Measurements from ENCODE around the gene CELF4. TPM values are rescaled to one million over a fixed set of nuclear protein-coding genes. Genes with fewer than 3 reads are reported as not detected.

The CELF4 gene
- polyA plus RNA-seq, 1 experiment, result not detected

DNA sequence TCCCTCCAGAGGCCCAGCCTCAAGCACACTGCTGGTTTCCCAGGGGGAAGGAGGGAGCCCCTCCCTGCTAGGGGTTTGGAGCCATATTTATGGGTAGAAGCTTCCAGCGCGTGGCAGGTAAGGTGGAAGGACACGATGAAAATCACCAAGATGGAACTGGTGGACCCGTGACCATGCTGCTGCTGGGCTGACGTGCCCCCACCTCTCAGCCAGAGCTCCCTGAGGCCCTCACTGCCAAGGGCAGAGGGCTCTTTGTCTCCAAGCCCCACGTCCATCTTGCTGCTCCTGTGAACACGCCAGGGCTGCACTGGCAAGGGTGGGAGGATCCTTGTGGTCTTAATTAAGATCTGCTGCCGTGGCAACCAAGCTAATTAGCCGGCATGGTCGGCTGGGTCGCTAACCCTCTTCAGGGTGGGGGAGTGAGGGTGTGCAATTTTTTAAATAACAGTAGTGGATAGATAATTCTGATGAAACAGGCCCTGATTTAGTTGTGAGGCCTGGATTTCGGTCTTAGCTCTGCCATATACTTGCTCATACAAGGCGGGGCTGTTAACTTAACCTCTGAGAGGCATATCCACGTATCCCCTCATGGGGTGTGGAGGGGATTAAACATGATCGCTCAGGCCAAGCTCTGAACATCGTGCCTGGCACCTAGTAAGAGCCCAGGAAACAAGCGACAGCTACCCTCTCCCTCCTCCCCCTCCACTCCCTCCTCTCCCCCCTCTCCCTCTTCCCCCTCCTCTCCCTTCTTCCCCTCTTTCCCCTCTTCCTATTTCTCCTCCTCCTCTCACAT, 232.8 kb downstream of the CELF4 start:
- POLR2A ChIA-PET, result no interaction called here
- Histone ChIP-seq H3K4me3 (ENCODE audit: low read depth, low read length) (no peak overlapping the region), H3K36me3 (ENCODE audit: control insufficient read depth, insufficient read depth, low read length) (no peaks in the 10 kb centered on the region), H3K27me3 (ENCODE audit: control insufficient read depth, insufficient read depth, low read length) (peaks cover 1% of the 10 kb centered on the region; the same call in 1 of the 2 replicates)
- CTCF ChIA-PET, result interaction anchor here (1.9 to 4.1 kb wide), 2 partner anchors 10 to 11 kb away, joined by 5 to 24 read pairs; no protein-coding TSS in a partner anchor
- DNase-seq (ENCODE audit: low read depth), result no peak
- TF ChIP-seq, protein P1, sequence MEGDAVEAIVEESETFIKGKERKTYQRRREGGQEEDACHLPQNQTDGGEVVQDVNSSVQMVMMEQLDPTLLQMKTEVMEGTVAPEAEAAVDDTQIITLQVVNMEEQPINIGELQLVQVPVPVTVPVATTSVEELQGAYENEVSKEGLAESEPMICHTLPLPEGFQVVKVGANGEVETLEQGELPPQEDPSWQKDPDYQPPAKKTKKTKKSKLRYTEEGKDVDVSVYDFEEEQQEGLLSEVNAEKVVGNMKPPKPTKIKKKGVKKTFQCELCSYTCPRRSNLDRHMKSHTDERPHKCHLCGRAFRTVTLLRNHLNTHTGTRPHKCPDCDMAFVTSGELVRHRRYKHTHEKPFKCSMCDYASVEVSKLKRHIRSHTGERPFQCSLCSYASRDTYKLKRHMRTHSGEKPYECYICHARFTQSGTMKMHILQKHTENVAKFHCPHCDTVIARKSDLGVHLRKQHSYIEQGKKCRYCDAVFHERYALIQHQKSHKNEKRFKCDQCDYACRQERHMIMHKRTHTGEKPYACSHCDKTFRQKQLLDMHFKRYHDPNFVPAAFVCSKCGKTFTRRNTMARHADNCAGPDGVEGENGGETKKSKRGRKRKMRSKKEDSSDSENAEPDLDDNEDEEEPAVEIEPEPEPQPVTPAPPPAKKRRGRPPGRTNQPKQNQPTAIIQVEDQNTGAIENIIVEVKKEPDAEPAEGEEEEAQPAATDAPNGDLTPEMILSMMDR (IDR thresholded peaks at IDR 0.05; ENCODE audit: insufficient read depth, low read depth, low read length), result no peak

DNA sequence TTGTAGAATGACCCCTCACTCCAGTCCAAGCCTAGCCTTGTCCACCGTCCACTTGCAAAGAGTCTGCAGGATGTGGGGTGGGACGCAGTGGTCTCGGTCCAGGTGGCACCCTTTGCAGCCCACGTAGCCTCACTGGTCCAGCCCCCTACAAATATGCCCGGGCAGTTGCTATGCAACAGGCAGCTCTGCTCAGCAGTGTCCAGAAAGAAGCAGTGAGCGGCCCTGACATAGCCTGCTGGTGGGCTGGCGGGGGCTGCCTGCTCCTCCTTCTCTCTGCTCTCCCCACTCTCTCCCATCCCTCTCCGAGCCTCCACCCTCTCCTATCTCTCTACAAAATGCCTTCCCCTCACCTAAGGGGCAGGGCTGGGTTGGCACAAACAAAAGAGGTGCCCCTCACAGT, 233.4 kb downstream of the CELF4 start:
- POLR2A ChIA-PET, result no interaction called here
- CTCF ChIA-PET, result interaction anchor here (1.9 to 4.1 kb wide), 2 partner anchors 10 kb away, joined by 5 to 24 read pairs; no protein-coding TSS in a partner anchor
- no peak for DNase-seq (ENCODE audit: low read depth)

DNA sequence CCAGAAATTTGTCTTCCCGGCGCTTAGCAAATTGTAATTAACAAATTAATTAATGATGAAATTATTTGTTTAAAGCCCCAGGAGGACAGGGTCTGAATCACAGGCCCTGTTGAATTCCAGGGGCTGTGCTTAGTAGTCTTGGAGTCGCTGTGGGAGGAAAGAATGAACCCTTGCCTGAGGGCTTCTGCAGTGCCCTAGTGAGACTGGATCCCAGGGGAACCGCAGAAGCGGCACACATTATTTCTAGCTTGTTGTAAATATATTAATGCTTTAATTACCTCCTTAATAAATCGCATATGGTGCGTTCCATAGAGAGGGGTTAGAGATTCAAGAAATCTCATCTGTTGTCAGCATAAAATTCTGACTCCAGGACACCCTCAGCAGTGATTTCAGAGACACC, 235.4 kb downstream of the CELF4 start:
- CTCF ChIA-PET, result interaction anchor here (1.6 kb wide), 1 partner anchor 13 kb away, joined by 7 read pairs; no protein-coding TSS in a partner anchor
- H3K4me3 ChIP-seq (ENCODE audit: low read depth, low read length), result no peak overlapping the region
- TF ChIP-seq, protein P1 (IDR thresholded peaks at IDR 0.05; ENCODE audit: insufficient read depth, low read depth, low read length), result no peak
- H3K36me3 ChIP-seq (ENCODE audit: control insufficient read depth, insufficient read depth, low read length), result no peaks in the 10 kb centered on the region
- DNase-seq (ENCODE audit: low read depth), result no peak
- POLR2A ChIA-PET, result no interaction called here
- H3K27me3 ChIP-seq (ENCODE audit: control insufficient read depth, insufficient read depth, low read length), result peaks cover 3% of the 10 kb centered on the region

More for the DNA sequence above, 233.4 kb downstream of the CELF4 start:
- peaks cover 1% of the 10 kb centered on the region; the same call in 1 of the 2 replicates for H3K27me3 ChIP-seq (ENCODE audit: control insufficient read depth, insufficient read depth, low read length)
- TF ChIP-seq, protein P1 (IDR thresholded peaks at IDR 0.05; ENCODE audit: insufficient read depth, low read depth, low read length), result no peak
- no peaks in the 10 kb centered on the region for H3K36me3 ChIP-seq (ENCODE audit: control insufficient read depth, insufficient read depth, low read length)
- H3K4me3 ChIP-seq (ENCODE audit: low read depth, low read length), result no peak overlapping the region

DNA sequence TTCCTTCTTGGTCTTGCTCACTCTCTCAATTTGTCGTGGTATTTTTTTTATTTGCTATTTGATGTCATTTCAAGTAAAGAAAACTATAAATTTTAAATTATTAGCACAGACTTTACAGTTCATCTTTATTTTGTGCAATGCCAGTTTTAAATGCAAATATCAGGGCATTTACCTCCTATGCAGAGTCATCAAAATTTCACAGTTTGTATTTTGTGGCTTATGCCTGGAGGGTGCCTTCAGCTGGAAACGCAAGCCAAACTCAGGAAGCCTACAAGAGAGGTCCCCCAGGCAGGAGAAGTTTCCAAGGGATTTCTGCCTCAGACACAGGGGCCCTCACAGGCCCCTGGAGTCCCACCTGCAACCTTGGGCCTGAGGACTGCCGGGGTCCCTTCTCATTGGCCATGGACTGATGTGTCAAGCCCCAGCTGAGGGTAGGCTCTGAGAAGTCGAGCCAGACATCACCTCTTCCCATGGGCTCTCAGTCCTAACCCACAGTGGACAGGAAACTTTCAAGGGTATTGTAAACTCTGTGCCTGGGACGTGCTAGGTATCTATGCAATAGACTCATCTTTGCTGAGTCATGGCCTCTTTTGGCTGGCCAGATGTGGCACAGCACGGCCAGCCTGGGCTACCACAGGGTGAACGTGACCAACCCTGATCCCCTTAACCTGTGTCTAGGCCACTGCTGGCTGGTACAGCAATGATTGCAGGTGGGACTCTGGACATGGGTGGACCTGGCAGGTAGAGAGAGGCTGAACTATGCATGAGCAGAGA, 236.5 kb downstream of the CELF4 start:
- TF ChIP-seq, protein P1 (IDR thresholded peaks at IDR 0.05; ENCODE audit: insufficient read depth, low read depth, low read length), result no peak
- H3K27me3 ChIP-seq (ENCODE audit: control insufficient read depth, insufficient read depth, low read length), result peaks cover 3% of the 10 kb centered on the region
- ChIA-PET POLR2A (no interaction called here), CTCF (interaction anchor here (1.6 kb wide), 1 partner anchor 14 kb away, joined by 7 read pairs; no protein-coding TSS in a partner anchor)
- no peaks in the 10 kb centered on the region for H3K36me3 ChIP-seq (ENCODE audit: control insufficient read depth, insufficient read depth, low read length)
- H3K4me3 ChIP-seq (ENCODE audit: low read depth, low read length), result no peak overlapping the region
- DNase-seq (ENCODE audit: low read depth), result no peak

DNA sequence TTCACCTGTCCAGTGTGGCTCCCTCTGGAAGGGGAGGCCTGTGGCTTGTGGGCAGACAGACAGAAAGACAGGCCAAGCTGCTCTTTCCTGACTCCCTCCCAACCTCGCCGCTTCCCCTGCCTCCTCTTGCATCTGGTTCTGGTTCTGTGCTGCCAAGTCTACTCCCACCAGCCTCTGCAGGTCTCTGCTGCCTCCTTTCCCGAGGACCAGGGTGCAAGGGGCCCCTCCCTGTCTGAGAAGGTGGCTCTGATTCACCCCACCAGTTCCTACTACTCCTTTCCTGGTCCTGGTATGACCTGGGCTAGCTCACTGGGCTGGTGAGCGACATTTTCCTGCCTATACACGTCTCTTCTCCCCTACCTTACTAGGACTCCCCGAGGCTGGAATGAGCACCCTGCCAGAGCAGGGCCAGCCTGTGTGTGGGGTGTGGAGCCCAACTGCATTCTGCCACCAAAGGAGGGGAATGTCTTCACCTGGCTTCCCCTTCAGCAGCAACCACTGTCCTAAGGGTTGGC, 238.5 kb downstream of the CELF4 start:
- Histone ChIP-seq H3K27me3 (ENCODE audit: control insufficient read depth, insufficient read depth, low read length) (peaks cover 5% of the 10 kb centered on the region), H3K36me3 (ENCODE audit: control insufficient read depth, insufficient read depth, low read length) (no peaks in the 10 kb centered on the region), H3K4me3 (ENCODE audit: low read depth, low read length) (no peak overlapping the region)
- no peak for DNase-seq (ENCODE audit: low read depth)
- CTCF ChIA-PET, result interaction anchor here (0.9 to 1.6 kb wide), 2 partner anchors 16 to 384 kb away, joined by 3 to 11 read pairs; no protein-coding TSS in a partner anchor
- POLR2A ChIA-PET, result no interaction called here
- TF ChIP-seq, protein P1 (IDR thresholded peaks at IDR 0.05; ENCODE audit: insufficient read depth, low read depth, low read length), result no peak
